Keratinocyte (primary cell): Measurements from ENCODE around the gene COX5A. TPM values are rescaled to one million over a fixed set of nuclear protein-coding genes. Genes with fewer than 3 reads are reported as not detected.

Experiments
- DNase-seq: peaks from one replicate; pipeline ENCODE4 v3.0.0-alpha.2; 2011; ENCODE audit warnings: low read depth, missing footprints, low spot score
- FAIRE-seq: peaks from 2 replicates; lab custom pipeline; 2011; peaks lifted over from hg19 to GRCh38; lab: Jason Lieb, UNC
- H2AFZ ChIP-seq: 2 replicates; pipeline ENCODE4 v1.6.0; 2012; ENCODE audit warnings: low read length, control low read depth, inconsistent platforms; ENCODE audit not compliant: control insufficient read depth
- H3K27ac ChIP-seq: 2 replicates; pipeline ENCODE4 v1.5.1; 2011; ENCODE audit warnings: low read length; ENCODE audit not compliant: control insufficient read depth, insufficient read depth
- H3K27me3 ChIP-seq: 3 replicates; pipeline ENCODE4 v1.6.0; 2011; ENCODE audit warnings: low read length; ENCODE audit not compliant: control insufficient read depth, insufficient read depth; ENCODE audit errors: extremely low read depth
- H3K36me3 ChIP-seq, 2 experiments: 2 replicates in 1 of 2; 3 replicates in 1 of 2; pipeline ENCODE4 v1.5.1; 2011; ENCODE audit warnings: low read length in 2 of 2, mild to moderate bottlenecking in 1 of 2; ENCODE audit not compliant: control insufficient read depth in 2 of 2, insufficient read depth in 2 of 2; ENCODE audit errors: extremely low read depth in 1 of 2
- H3K4me1 ChIP-seq: 3 replicates; pipeline ENCODE4 v1.5.1; 2011; ENCODE audit warnings: low read length; ENCODE audit not compliant: control insufficient read depth, insufficient read depth; ENCODE audit errors: extremely low read depth
- H3K4me2 ChIP-seq: 3 replicates; pipeline ENCODE4 v1.6.0; 2011; ENCODE audit warnings: low read depth, low read length; ENCODE audit not compliant: control insufficient read depth, insufficient read depth; ENCODE audit errors: extremely low read depth
- H3K4me3 ChIP-seq, 3 experiments: fragments of 200-600 bp in 1 of 3; sonication (generic) in 1 of 3; 2 replicates in 2 of 3; 3 replicates in 1 of 3; pipeline ENCODE4 v1.5.1; 2011 to 2016; ENCODE audit warnings: low read length in 3 of 3, mild to moderate bottlenecking in 3 of 3, control low read depth in 2 of 3, inconsistent platforms in 1 of 3, low read depth in 1 of 3, mixed read lengths in 1 of 3, mixed run types in 1 of 3, moderate library complexity in 1 of 3; ENCODE audit not compliant: control insufficient read depth in 2 of 3, insufficient read depth in 2 of 3; ENCODE audit errors: extremely low read depth in 1 of 3
- H3K79me2 ChIP-seq: 2 replicates; pipeline ENCODE4 v1.6.0; 2012; ENCODE audit warnings: low read length; ENCODE audit not compliant: control insufficient read depth, insufficient read depth
- H3K9ac ChIP-seq: 3 replicates; pipeline ENCODE4 v1.6.0; 2011; ENCODE audit warnings: low read length; ENCODE audit not compliant: control insufficient read depth, insufficient read depth; ENCODE audit errors: extremely low read depth
- H3K9me1 ChIP-seq: 3 replicates; pipeline ENCODE4 v1.6.0; 2011; ENCODE audit warnings: low read length; ENCODE audit not compliant: control insufficient read depth, insufficient read depth; ENCODE audit errors: extremely low read depth
- H3K9me3 ChIP-seq: 2 replicates; pipeline ENCODE4 v1.5.1; 2012; ENCODE audit warnings: low read depth, low read length; ENCODE audit not compliant: control insufficient read depth
- H4K20me1 ChIP-seq: 3 replicates; pipeline ENCODE4 v1.6.0; 2011; ENCODE audit warnings: low read length; ENCODE audit not compliant: control insufficient read depth, insufficient read depth; ENCODE audit errors: extremely low read depth
- EZH2 ChIP-seq: IDR thresholded peaks from one replicate; pipeline ENCODE4 v1.6.1; 2012; ENCODE audit warnings: inconsistent platforms, mild to moderate bottlenecking, low read length, moderate library complexity
- dilution Hi-C: fragments of 300-500 bp; cut with MboI; formaldehyde crosslinking; loops from one replicate; pipeline ENCODE4 v1.7.0; 2020; ENCODE audit warnings: low sequenced_read_pairs; ENCODE audit not compliant: extremely low pct_ligation_motif_present
- polyA plus RNA-seq, 5 experiments: library from polyadenylated mRNA; depleted of rRNA in 3 of 5; stranded (reverse) in 3 of 5; stranded (forward) in 1 of 5; unstranded in 1 of 5; fragments of >200 nt; gene quantifications; 1 replicate in 1 of 5; 2 replicates in 3 of 5; 3 replicates in 1 of 5; pipeline versions ENCODE4 v1.2.1 to v1.2.3, GENCODE V29; 2011 to 2012; ENCODE audit warnings: missing spikeins in 2 of 5, low read depth in 1 of 5, low replicate concordance in 1 of 5
- small RNA-seq, 3 experiments: library from RNA; depleted of rRNA; stranded (forward); fragments of <200 nt; gene quantifications; one replicate each; pipeline ENCODE3, GENCODE V24; 2012; ENCODE audit warnings: low read depth in 3 of 3, low replicate concordance in 1 of 3; ENCODE audit not compliant: insufficient read length in 3 of 3
- TF ChIP-seq, protein P1 (sequence below), 3 experiments: IDR thresholded peaks in 1 of 3; conservative IDR thresholded peaks in 1 of 3; optimal IDR thresholded peaks in 1 of 3; 2 replicates in 2 of 3; 3 replicates in 1 of 3; pipeline versions ENCODE3 to v1.5.1; 2011; ENCODE audit warnings: low read length in 3 of 3, mild to moderate bottlenecking in 3 of 3, moderate library complexity in 2 of 3, control low read depth in 1 of 3, inconsistent platforms in 1 of 3; ENCODE audit not compliant: insufficient read depth in 2 of 3; ENCODE audit errors: extremely low read depth in 1 of 3

COX5A gene
- polyA plus RNA-seq, 1 donor (not counting 4 experiments of a cell fraction or from before 2014, with no cell fraction given): 217 TPM

DNA sequence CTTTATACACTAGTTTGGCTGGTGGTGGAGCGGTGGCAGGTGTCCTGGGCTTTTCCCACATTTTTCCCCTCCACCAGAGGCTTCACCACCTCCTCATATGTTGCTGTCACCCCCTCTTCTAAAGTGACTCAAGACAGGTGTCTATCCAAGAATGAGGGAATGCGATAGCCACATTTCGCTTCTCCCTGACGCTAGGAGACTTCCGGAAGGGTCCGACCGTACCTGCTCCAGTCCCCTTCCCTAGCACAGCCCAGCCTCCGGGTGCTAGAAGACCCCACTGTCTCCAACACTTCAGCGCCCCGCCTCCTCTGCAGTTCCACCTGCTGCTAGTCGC is 65.2 kb downstream of the COX5A start:
- no peak for DNase-seq
- Histone ChIP-seq H3K9me1 (peaks cover 4% of the 10 kb centered on the region), H4K20me1 (peaks cover 13% of the 10 kb centered on the region), H3K9ac (peak overlapping the region; percentile 94), H3K4me2 (peak overlapping the region; percentile 85), H3K4me3 (peak overlapping the region; percentile 62 to 80 (median 74)), H3K27ac (peak overlapping the region; percentile 91), H2AFZ (no peak overlapping the region), H3K9me3 (no peaks in the 10 kb centered on the region), H3K36me3 (peaks cover 0 to 3% of the 10 kb centered on the region in 2 experiments), H3K27me3 (no peaks in the 10 kb centered on the region), H3K79me2 (peaks cover 44% of the 10 kb centered on the region), H3K4me1 (peaks cover 38% of the 10 kb centered on the region)
- TF ChIP-seq, protein P1, sequence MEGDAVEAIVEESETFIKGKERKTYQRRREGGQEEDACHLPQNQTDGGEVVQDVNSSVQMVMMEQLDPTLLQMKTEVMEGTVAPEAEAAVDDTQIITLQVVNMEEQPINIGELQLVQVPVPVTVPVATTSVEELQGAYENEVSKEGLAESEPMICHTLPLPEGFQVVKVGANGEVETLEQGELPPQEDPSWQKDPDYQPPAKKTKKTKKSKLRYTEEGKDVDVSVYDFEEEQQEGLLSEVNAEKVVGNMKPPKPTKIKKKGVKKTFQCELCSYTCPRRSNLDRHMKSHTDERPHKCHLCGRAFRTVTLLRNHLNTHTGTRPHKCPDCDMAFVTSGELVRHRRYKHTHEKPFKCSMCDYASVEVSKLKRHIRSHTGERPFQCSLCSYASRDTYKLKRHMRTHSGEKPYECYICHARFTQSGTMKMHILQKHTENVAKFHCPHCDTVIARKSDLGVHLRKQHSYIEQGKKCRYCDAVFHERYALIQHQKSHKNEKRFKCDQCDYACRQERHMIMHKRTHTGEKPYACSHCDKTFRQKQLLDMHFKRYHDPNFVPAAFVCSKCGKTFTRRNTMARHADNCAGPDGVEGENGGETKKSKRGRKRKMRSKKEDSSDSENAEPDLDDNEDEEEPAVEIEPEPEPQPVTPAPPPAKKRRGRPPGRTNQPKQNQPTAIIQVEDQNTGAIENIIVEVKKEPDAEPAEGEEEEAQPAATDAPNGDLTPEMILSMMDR (optimal IDR thresholded peaks at IDR 0.05 in 1 of 3, IDR thresholded peaks at IDR 0.05 in 1 of 3, conservative IDR thresholded peaks at IDR 0.05 in 1 of 3; ENCODE audit: extremely low read depth in 1 of 3, insufficient read depth in 2 of 3, low read length in 3 of 3): no peak
- no peak for TF ChIP-seq EZH2
- dilution Hi-C loops: no loop called here
- FAIRE-seq: no peak

DNA sequence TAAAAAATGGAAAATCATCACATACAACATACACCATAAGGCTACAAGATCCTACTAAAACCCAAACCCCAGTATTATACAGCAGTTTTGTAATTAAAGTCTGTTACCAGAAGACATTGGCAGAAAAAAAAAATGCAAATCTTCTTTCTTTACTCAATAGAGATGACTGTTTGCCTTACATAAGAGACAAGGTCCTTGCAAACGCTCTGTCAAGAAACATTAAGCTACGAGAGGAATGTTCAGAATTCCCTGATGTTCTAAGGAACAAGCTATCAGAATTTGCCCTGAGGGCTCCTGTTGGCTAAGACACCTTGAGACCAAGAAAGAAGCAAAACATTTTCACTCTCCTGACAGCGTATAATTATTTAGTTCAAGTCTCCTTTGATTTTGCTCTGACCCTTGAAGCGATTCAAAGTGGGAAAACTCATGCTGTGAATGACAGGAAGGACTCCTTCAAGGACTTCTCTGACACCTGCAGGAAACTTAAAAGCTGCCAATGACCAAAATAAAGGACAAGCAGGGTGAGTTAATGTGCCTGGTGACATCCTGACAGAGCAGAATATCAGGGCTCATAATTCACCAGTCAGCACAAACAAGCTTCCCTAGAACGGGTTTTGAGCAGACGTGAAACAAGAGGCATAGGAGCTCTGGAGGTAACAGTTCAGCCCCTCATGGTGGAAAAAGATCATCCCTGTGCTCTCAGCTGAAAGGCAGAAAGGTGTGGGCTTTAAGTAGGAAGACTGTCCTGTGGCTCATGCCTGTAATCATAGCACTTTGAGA is 67.2 kb downstream of the COX5A start:
- FAIRE-seq (no peak), DNase-seq (peak; percentile 35)
- no peaks in the 10 kb centered on the region for H3K27me3 ChIP-seq
- peaks cover 52% of the 10 kb centered on the region for H3K79me2 ChIP-seq
- H3K27ac ChIP-seq: peak overlapping the region; percentile 17
- peaks cover 4% of the 10 kb centered on the region for H3K9me1 ChIP-seq
- peaks cover 59% of the 10 kb centered on the region for H3K4me1 ChIP-seq
- TF ChIP-seq EZH2: no peak
- TF ChIP-seq, protein P1 (optimal IDR thresholded peaks at IDR 0.05 in 1 of 3, IDR thresholded peaks at IDR 0.05 in 1 of 3, conservative IDR thresholded peaks at IDR 0.05 in 1 of 3; ENCODE audit: extremely low read depth in 1 of 3, insufficient read depth in 2 of 3, low read length in 3 of 3): no peak
- peak overlapping the region; percentile 36 for H3K9ac ChIP-seq
- H3K36me3 ChIP-seq: peaks cover 0 to 3% of the 10 kb centered on the region in 2 experiments
- peaks cover 13% of the 10 kb centered on the region for H4K20me1 ChIP-seq
- no peak overlapping the region for H2AFZ ChIP-seq
- H3K4me2 ChIP-seq: peak overlapping the region; percentile 68
- H3K9me3 ChIP-seq: no peaks in the 10 kb centered on the region
- dilution Hi-C loops: no loop called here
- H3K4me3 ChIP-seq: peak overlapping the region in 2 of 3 experiments; percentile 22 to 43

Small RNA genes within 50 kb of the gene (small RNA-seq; reads per million reads assigned to genes)
- gene RF00019: 0 reads per million in 3 experiments

Other genes starting within 250 kb of the COX5A start
- 33.6 to 45.4 TPM (median 38.1 TPM) in 3 replicates for gene EDC3, start 242.0 kb downstream of the COX5A start, polyA plus RNA-seq
- gene CYP1A1, start 212.5 kb downstream of the COX5A start, polyA plus RNA-seq: 3.1 to 23.4 TPM (median 4.8 TPM) in 3 replicates
- gene CYP1A2, start 189.2 kb downstream of the COX5A start, polyA plus RNA-seq: 0.04 to 0.09 TPM in 2 of 3 replicates, not detected in the other
- gene CSK, start 156.0 kb downstream of the COX5A start, polyA plus RNA-seq: 14.9 to 41.5 TPM (median 17.2 TPM) in 3 replicates
- not detected in 3 replicates for gene LMAN1L, start 125.2 kb downstream of the COX5A start, polyA plus RNA-seq
- 0.03 TPM in 1 of 3 replicates, not detected in the others for gene CPLX3, start 111.4 kb downstream of the COX5A start, polyA plus RNA-seq
- gene ULK3, start 94.9 kb downstream of the COX5A start, polyA plus RNA-seq: 12.0 to 26.4 TPM (median 16.5 TPM) in 3 replicates
- 72.8 to 114 TPM (median 83.5 TPM) in 3 replicates for gene SCAMP2, start 64.7 kb downstream of the COX5A start, polyA plus RNA-seq
- gene MPI, start 48.0 kb downstream of the COX5A start, polyA plus RNA-seq: 35.5 to 58.6 TPM (median 39.2 TPM) in 3 replicates
- 32.1 to 73.4 TPM (median 45.4 TPM) in 3 replicates for gene FAM219B, start 31.2 kb downstream of the COX5A start, polyA plus RNA-seq
- 0.60 to 1.0 TPM (median 0.62 TPM) in 3 replicates for gene RPP25, start 18.7 kb upstream of the COX5A start, polyA plus RNA-seq
- gene SCAMP5, start 57.5 kb upstream of the COX5A start, polyA plus RNA-seq: 1.9 to 3.0 TPM (median 2.9 TPM) in 3 replicates
- gene PPCDC, start 85.5 kb upstream of the COX5A start, polyA plus RNA-seq: 11.9 to 14.3 TPM (median 13.7 TPM) in 3 replicates